ENCODE results near the gene CFAP77.

CFAP77 gene

GRCh38 chr9:132440735-132441134 lies 30.7 kb downstream of the CFAP77 start:
- H3K4me3 ChIP-seq (ENCODE audit: low read depth, low read length) = no peak overlapping the region
- DNase-seq (ENCODE audit: low read depth) = no peak
- in situ Hi-C loops (cut with HindIII; ENCODE audit: low sequenced_read_pairs) = no loop called here
- no peak for TF ChIP-seq CTCF (IDR thresholded peaks at IDR 0.05; ENCODE audit: low read depth, low read length, missing control alignments)

- in situ Hi-C loops (cut with HindIII; ENCODE audit: low sequenced_read_pairs) = no loop called here
Measured at GRCh38 chr9:132441404-132441803, 31.4 kb downstream of the CFAP77 start.

GRCh38 chr9:132443951-132444607 lies 34.1 kb downstream of the CFAP77 start:
- in situ Hi-C loops (cut with HindIII; ENCODE audit: low sequenced_read_pairs) = no loop called here
- no peak for TF ChIP-seq CTCF (IDR thresholded peaks at IDR 0.05; ENCODE audit: low read depth, low read length, missing control alignments)
- no peak overlapping the region for H3K4me3 ChIP-seq (ENCODE audit: low read depth, low read length)
- DNase-seq (ENCODE audit: low read depth) = no peak

More at GRCh38 chr9:132441404-132441803, 31.4 kb downstream of the CFAP77 start:
- no peak overlapping the region for H3K4me3 ChIP-seq (ENCODE audit: low read depth, low read length)
- no peak for DNase-seq (ENCODE audit: low read depth)
- no peak for TF ChIP-seq CTCF (IDR thresholded peaks at IDR 0.05; ENCODE audit: low read depth, low read length, missing control alignments)

- no peak for DNase-seq (ENCODE audit: low read depth)
- no peak for TF ChIP-seq CTCF (IDR thresholded peaks at IDR 0.05; ENCODE audit: low read depth, low read length, missing control alignments)
- H3K4me3 ChIP-seq (ENCODE audit: low read depth, low read length) = no peak overlapping the region
- in situ Hi-C loops (cut with HindIII; ENCODE audit: low sequenced_read_pairs) = no loop called here
Measured at GRCh38 chr9:132446887-132447286, 36.9 kb downstream of the CFAP77 start.

GRCh38 chr9:132447346-132447745 lies 37.3 kb downstream of the CFAP77 start:
- no peak for DNase-seq (ENCODE audit: low read depth)
- H3K4me3 ChIP-seq (ENCODE audit: low read depth, low read length) = no peak overlapping the region
- in situ Hi-C loops (cut with HindIII; ENCODE audit: low sequenced_read_pairs) = no loop called here
- peak; percentile 20 for TF ChIP-seq CTCF (IDR thresholded peaks at IDR 0.05; ENCODE audit: low read depth, low read length, missing control alignments)

GRCh38 chr9:132447902-132448301 lies 37.9 kb downstream of the CFAP77 start:
- no peak overlapping the region for H3K4me3 ChIP-seq (ENCODE audit: low read depth, low read length)
- no peak for DNase-seq (ENCODE audit: low read depth)
- TF ChIP-seq CTCF (IDR thresholded peaks at IDR 0.05; ENCODE audit: low read depth, low read length, missing control alignments) = no peak
- in situ Hi-C loops (cut with HindIII; ENCODE audit: low sequenced_read_pairs) = no loop called here

All from astrocyte of the cerebellum (primary cell).